ENCODE data around the gene FUCA1.

DNA sequence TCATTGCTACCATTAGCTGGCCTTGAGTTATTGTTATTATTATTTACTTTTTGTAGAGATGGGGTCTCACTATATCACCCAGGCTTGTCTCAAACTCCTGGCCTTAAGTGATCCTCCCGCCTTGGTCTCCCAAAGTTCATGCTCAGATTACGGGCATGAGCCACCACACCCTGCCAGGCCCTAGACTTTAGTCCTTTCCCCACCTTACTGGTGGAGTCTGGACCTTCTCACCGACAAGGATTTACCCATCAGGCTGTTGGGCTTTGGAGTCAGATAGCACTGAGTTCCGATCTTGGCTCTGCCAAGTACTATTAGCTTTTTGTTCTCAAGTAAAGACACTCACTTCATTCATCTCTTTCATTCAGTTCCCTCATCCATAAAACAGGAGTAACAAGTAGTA lies 27.9 kb upstream of the FUCA1 start:
- no peak for TF ChIP-seq EZH2 (IDR thresholded peaks at IDR 0.05; ENCODE audit: borderline replicate concordance, low read depth, low read length, severe bottlenecking)
- TF ChIP-seq, protein P1, sequence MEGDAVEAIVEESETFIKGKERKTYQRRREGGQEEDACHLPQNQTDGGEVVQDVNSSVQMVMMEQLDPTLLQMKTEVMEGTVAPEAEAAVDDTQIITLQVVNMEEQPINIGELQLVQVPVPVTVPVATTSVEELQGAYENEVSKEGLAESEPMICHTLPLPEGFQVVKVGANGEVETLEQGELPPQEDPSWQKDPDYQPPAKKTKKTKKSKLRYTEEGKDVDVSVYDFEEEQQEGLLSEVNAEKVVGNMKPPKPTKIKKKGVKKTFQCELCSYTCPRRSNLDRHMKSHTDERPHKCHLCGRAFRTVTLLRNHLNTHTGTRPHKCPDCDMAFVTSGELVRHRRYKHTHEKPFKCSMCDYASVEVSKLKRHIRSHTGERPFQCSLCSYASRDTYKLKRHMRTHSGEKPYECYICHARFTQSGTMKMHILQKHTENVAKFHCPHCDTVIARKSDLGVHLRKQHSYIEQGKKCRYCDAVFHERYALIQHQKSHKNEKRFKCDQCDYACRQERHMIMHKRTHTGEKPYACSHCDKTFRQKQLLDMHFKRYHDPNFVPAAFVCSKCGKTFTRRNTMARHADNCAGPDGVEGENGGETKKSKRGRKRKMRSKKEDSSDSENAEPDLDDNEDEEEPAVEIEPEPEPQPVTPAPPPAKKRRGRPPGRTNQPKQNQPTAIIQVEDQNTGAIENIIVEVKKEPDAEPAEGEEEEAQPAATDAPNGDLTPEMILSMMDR (IDR thresholded peaks at IDR 0.05; ENCODE audit: extremely low read depth in 1 of 2, insufficient read depth in 1 of 2, low read depth in 1 of 2, low read length in 2 of 2): no peak
- no peak for TF ChIP-seq POLR2AphosphoS5 (IDR thresholded peaks at IDR 0.05; ENCODE audit: insufficient read depth, low read depth, low read length)
- TF ChIP-seq GATA2 (IDR thresholded peaks at IDR 0.05; ENCODE audit: insufficient read depth, insufficient read length, low read depth, low read length): no peak
- TF ChIP-seq POLR2A (IDR thresholded peaks at IDR 0.05; ENCODE audit: low read depth, low read length): no peak
- TF ChIP-seq, protein P2, sequence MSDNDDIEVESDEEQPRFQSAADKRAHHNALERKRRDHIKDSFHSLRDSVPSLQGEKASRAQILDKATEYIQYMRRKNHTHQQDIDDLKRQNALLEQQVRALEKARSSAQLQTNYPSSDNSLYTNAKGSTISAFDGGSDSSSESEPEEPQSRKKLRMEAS (IDR thresholded peaks at IDR 0.05; ENCODE audit: insufficient read depth, insufficient read length): no peak
- TF ChIP-seq FOS (IDR thresholded peaks at IDR 0.05; ENCODE audit: borderline replicate concordance, insufficient read depth, low read length): no peak
- no peak for TF ChIP-seq MYC (IDR thresholded peaks at IDR 0.05; ENCODE audit: low read depth, low read length)
